Vagina (tissue), 2 donors: ENCODE measurements around the gene HJURP.

Experiments
- CTCF ChIP-seq, 3 experiments: fragments of 450-650 bp in 2 of 3; fragments of 200-600 bp in 1 of 3; sonication (generic) in 1 of 3; IDR thresholded peaks; one replicate each; pipeline ENCODE4 v1.5.1; 2017 to 2019; ENCODE audit warnings: antibody characterized with exemption in 3 of 3, mild to moderate bottlenecking in 2 of 3, moderate library complexity in 2 of 3
- POLR2A ChIP-seq, 2 donors: fragments of 450-650 bp; IDR thresholded peaks; one replicate each; pipeline ENCODE4 v1.6.1; 2017; ENCODE audit warnings: antibody characterized with exemption in 2 of 2, mild to moderate bottlenecking in 2 of 2, moderate library complexity in 2 of 2
- POLR2AphosphoS5 ChIP-seq, 2 donors: sonication (generic); formaldehyde crosslinking; IDR thresholded peaks; one replicate each; pipeline ENCODE4 v1.9.0; 2017; ENCODE audit warnings: antibody characterized with exemption in 2 of 2, mild to moderate bottlenecking in 2 of 2, low read depth in 1 of 2; ENCODE audit not compliant: insufficient read depth in 1 of 2

DNA sequence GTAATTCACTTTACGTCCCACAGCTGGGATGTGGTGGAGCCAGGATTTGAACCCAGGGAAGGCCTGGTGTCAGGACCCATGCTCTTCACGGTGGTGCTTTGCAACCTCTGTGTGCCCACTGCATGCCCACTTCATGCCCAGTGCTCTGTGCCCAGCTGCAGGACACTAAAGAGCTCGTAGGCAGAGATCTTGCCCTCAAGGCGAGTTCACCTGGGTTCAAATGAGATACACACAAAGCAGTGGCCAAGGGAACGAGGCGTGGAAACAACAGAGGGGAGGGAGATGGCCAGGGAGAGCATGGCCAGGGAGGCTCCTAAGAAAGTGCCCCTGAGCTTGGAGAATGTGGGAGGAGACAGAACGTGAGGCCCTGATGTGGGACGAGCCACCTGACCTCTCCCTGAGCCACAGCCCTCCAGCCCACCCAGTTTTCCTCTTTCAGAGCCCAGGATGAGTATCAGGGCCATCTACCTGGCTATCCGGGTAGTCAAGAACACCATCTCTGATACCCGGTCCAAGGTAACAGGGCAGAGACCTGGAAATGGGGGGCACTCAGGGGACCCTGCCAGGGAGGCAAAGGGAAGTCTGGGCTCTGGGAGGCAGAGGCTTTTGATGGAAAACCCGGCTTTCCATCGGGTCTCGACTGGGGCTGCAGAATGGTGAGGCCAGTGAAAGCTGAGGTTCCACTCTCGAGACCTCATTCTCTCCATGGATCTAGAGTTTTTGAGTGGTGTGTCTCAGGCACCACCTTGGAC, 55.8 kb downstream of the HJURP start:
- no peak for TF ChIP-seq CTCF (IDR thresholded peaks at IDR 0.05)
- no peak for TF ChIP-seq POLR2A (IDR thresholded peaks at IDR 0.05)
- no peak for TF ChIP-seq POLR2AphosphoS5 (IDR thresholded peaks at IDR 0.05; ENCODE audit: insufficient read depth in 1 of 2, low read depth in 1 of 2)
